GM12878 (cell line): Measurements from ENCODE around the gene MRPS22. TPM values are rescaled to one million over a fixed set of nuclear protein-coding genes. Genes with fewer than 3 reads are reported as not detected.
A peak's percentile ranks its signal among the peaks of the same experiment; 100 is the strongest.

Experiments used
- ATAC-seq: fragments of 200-7000 bp; cut with Tn5 transposase; 3 replicates; pipeline ENCODE4 v1.9.1; 2020; ENCODE audit warnings: mild to moderate bottlenecking, moderate library complexity
- BruUV-seq: library from RNA; stranded (reverse); fragments of 400-500 nt; replicated peaks from 2 replicates; lab custom pipeline; 2021; lab: Mats Ljungman, UMichigan
- CTCF ChIA-PET: fragments of 300-600 bp; sonication (Branson Sonifier 250); formaldehyde crosslinking; extraction: SDS; loops from one replicate; lab custom pipeline; 2021; ENCODE audit warnings: inconsistent platforms; lab: Yijun Ruan, JAX
- POLR2A ChIA-PET: fragments of 350-600 bp; formaldehyde crosslinking; extraction: SDS; loops from one replicate; lab custom pipeline; 2021; ENCODE audit warnings: inconsistent platforms; lab: Charles Lee
- RAD21 ChIA-PET: fragments of 300-600 bp; sonication (Branson Sonifier 250); formaldehyde crosslinking; loops from one replicate; lab custom pipeline; 2023; ENCODE audit warnings: antibody characterized with exemption; ENCODE audit not compliant: unreplicated experiment; lab: Charles Lee
- SMC1A ChIA-PET: fragments of 300-600 bp; sonication (Branson Sonifier 250); formaldehyde crosslinking; loops from one replicate; lab custom pipeline; 2023; ENCODE audit not compliant: unreplicated experiment, uncharacterized antibody; lab: Charles Lee
- DNase-seq: peaks from one replicate; pipeline ENCODE4 v3.0.0-alpha.2; 2011; ENCODE audit warnings: low read depth, low spot score
- FAIRE-seq: peaks from 3 replicates; lab custom pipeline; 2011; peaks lifted over from hg19 to GRCh38; lab: Jason Lieb, UNC
- H2AFZ ChIP-seq: 2 replicates; pipeline ENCODE4 v1.6.0; 2011; ENCODE audit warnings: low read depth, low read length, control low read depth; ENCODE audit not compliant: control insufficient read depth
- H3K27ac ChIP-seq: 2 replicates; pipeline ENCODE4 v1.5.1; 2011; ENCODE audit warnings: control low read depth; ENCODE audit not compliant: control insufficient read depth, insufficient read depth
- H3K27me3 ChIP-seq, 2 experiments: replicated peaks in 1 of 2; 2 replicates each; pipeline versions ENCODE4 v1.6.0 to v1.6.1; 2011; ENCODE audit warnings: low read length in 1 of 2; ENCODE audit not compliant: control insufficient read depth in 2 of 2, insufficient read depth in 2 of 2
- H3K36me3 ChIP-seq, 2 experiments: 2 replicates each; pipeline ENCODE4 v1.5.1; 2011; ENCODE audit warnings: low read length in 1 of 2; ENCODE audit not compliant: control insufficient read depth in 2 of 2, insufficient read depth in 2 of 2
- H3K4me1 ChIP-seq: 2 replicates; pipeline ENCODE4 v1.6.1; 2011; ENCODE audit warnings: mild to moderate bottlenecking, low read length, moderate library complexity, mixed read lengths; ENCODE audit not compliant: control insufficient read depth, insufficient read depth
- H3K4me2 ChIP-seq: 2 replicates; pipeline ENCODE4 v1.6.0; 2011; ENCODE audit warnings: control low read depth; ENCODE audit not compliant: control insufficient read depth, insufficient read depth
- H3K4me3 ChIP-seq: fragments of 200-600 bp; sonication (generic); 2 replicates; pipeline ENCODE4 v1.5.1; 2016
- H3K79me2 ChIP-seq: 2 replicates; pipeline ENCODE4 v1.6.0; 2011; ENCODE audit warnings: low read length; ENCODE audit not compliant: control insufficient read depth, insufficient read depth
- H3K9ac ChIP-seq: 2 replicates; pipeline ENCODE4 v1.8.0; 2011; ENCODE audit warnings: low read length, control low read depth, mixed read lengths; ENCODE audit not compliant: control insufficient read depth, insufficient read depth
- H3K9me3 ChIP-seq: replicated peaks from 3 replicates; pipeline ENCODE4 v1.5.1; 2011; ENCODE audit warnings: mild to moderate bottlenecking, low read length; ENCODE audit not compliant: control insufficient read depth, insufficient read depth
- H4K20me1 ChIP-seq: 2 replicates; pipeline ENCODE4 v1.6.0; 2011; ENCODE audit not compliant: control insufficient read depth, insufficient read depth
- BACH1 ChIP-seq: fragments of 450-650 bp; IDR thresholded peaks from 2 replicates; pipeline ENCODE4 v1.6.1; 2017; ENCODE audit warnings: mild to moderate bottlenecking, borderline replicate concordance
- EGR1 ChIP-seq, 2 experiments: IDR thresholded peaks; 1 replicate in 1 of 2; 2 replicates in 1 of 2; pipeline ENCODE4 v1.6.1; 2011 to 2012; ENCODE audit warnings: low read depth in 2 of 2, low read length in 2 of 2, borderline replicate concordance in 1 of 2, mild to moderate bottlenecking in 1 of 2, moderate library complexity in 1 of 2
- FOXK2 ChIP-seq: fragments of 450-650 bp; IDR thresholded peaks from 2 replicates; pipeline ENCODE4 v1.6.1; 2017; ENCODE audit warnings: mild to moderate bottlenecking, moderate library complexity
- HSF1 ChIP-seq: fragments of 150-350 bp; IDR thresholded peaks from 2 replicates; pipeline ENCODE4 v1.6.1; 2014; ENCODE audit warnings: mild to moderate bottlenecking, low read depth, low read length
- KLF5 ChIP-seq: fragments of 450-650 bp; IDR thresholded peaks from 2 replicates; pipeline ENCODE4 v1.6.1; 2014; ENCODE audit warnings: mild to moderate bottlenecking; ENCODE audit not compliant: partially characterized antibody
- MTA3 ChIP-seq: IDR thresholded peaks from 2 replicates; pipeline ENCODE4 v1.6.1; 2012; ENCODE audit warnings: low read length, inconsistent platforms, borderline replicate concordance
- MYB ChIP-seq: fragments of 150-350 bp; IDR thresholded peaks from 2 replicates; pipeline ENCODE4 v1.6.1; 2014; ENCODE audit warnings: mild to moderate bottlenecking, low read depth, low read length, borderline replicate concordance
- NR2F1 ChIP-seq: fragments of 450-650 bp; conservative IDR thresholded peaks from 2 replicates; pipeline ENCODE4 v1.6.1; 2017; ENCODE audit warnings: mild to moderate bottlenecking
- PBX3 ChIP-seq: IDR thresholded peaks from 2 replicates; pipeline ENCODE4 v1.6.1; 2011; ENCODE audit warnings: mild to moderate bottlenecking, low read depth, low read length, moderate library complexity; ENCODE audit not compliant: insufficient replicate concordance
- RBBP5 ChIP-seq: fragments of 200-600 bp; sonication (generic); conservative IDR thresholded peaks from 2 replicates; pipeline ENCODE4 v1.6.1; 2016
- RELA ChIP-seq: fragments of 450-650 bp; IDR thresholded peaks from 2 replicates; pipeline ENCODE4 v1.8.0; 2014; ENCODE audit warnings: borderline replicate concordance; ENCODE audit not compliant: partially characterized antibody
- SIX5 ChIP-seq: IDR thresholded peaks from 2 replicates; pipeline ENCODE4 v1.6.1; 2011; ENCODE audit warnings: mild to moderate bottlenecking, low read depth, low read length, moderate library complexity; ENCODE audit not compliant: severe bottlenecking
- TCF12 ChIP-seq: IDR thresholded peaks from 2 replicates; pipeline ENCODE4 v1.6.1; 2011; ENCODE audit warnings: low read depth, mild to moderate bottlenecking, low read length
- YBX1 ChIP-seq: fragments of 450-650 bp; IDR thresholded peaks from 2 replicates; pipeline ENCODE4 v1.6.1; 2016; ENCODE audit warnings: antibody characterized with exemption
- WGBS: methylation state at CpG from one replicate; pipeline ENCODE4 v1.1.6; 2016; ENCODE audit warnings: low lambda C conversion rate; ENCODE audit not compliant: insufficient replicate concordance, insufficient coverage; ENCODE audit errors: missing lambda C conversion rate; 5-methylcytosine and 5-hydroxymethylcytosine counted together
- in situ Hi-C: fragments of 300-500 bp; cut with MboI; formaldehyde crosslinking; loops from 9 replicates; pipeline ENCODE4 v1.14.3; 2018; ENCODE audit warnings: mixed read lengths
- intact Hi-C: fragments of 100-400 bp; cut with micrococcal nuclease; formaldehyde crosslinking; loops from one replicate; pipeline ENCODE4 v1.14.2; 2022; ENCODE audit not compliant: unreplicated experiment
- polyA plus RNA-seq, 11 experiments: library from polyadenylated mRNA; depleted of rRNA in 4 of 11; unstranded in 6 of 11; stranded (reverse) in 5 of 11; fragments of >200 nt; fragmentation: Nextera tagmentation in 4 of 11; fragmentation: Illumina TruSeq in 1 of 11; extraction: Ambion mirVana in 4 of 11; extraction: Trizol in 1 of 11; gene quantifications; 1 replicate in 1 of 11; 2 replicates in 10 of 11; pipeline versions ENCODE4 v1.2.1 to v1.2.3, GENCODE V29; 2011 to 2016; ENCODE audit warnings: inconsistent platforms in 2 of 11, missing spikeins in 2 of 11, low read depth in 1 of 11
- total RNA-seq, 4 experiments: library from RNA; depleted of rRNA in 3 of 4; stranded (reverse); fragments of >200 nt in 3 of 4; fragmentation: Illumina TruSeq in 1 of 4; extraction: Trizol in 1 of 4; gene quantifications; 2 replicates each; pipeline versions ENCODE4 v1.2.1 to v1.2.3, GENCODE V29; 2013 to 2021
- TF ChIP-seq, protein P1 (sequence below): IDR thresholded peaks from 2 replicates; pipeline ENCODE4 v1.6.1; 2012; ENCODE audit warnings: low read depth, low read length, improper control_type of control experiment
- TF ChIP-seq, protein P2 (sequence below), 3 experiments: IDR thresholded peaks in 2 of 3; conservative IDR thresholded peaks in 1 of 3; 2 replicates each; pipeline ENCODE4 v1.5.1; 2011; ENCODE audit warnings: low read depth in 3 of 3, low read length in 3 of 3, mild to moderate bottlenecking in 3 of 3, control low read depth in 2 of 3, moderate library complexity in 2 of 3, inconsistent platforms in 1 of 3, mixed read lengths in 1 of 3; ENCODE audit not compliant: control insufficient read depth in 2 of 3, insufficient read depth in 1 of 3; ENCODE audit errors: extremely low read depth in 1 of 3

MRPS22 gene
- total and polyA plus RNA-seq, 10 of the 15 experiments (the other 5 are each of a cell fraction or from before 2014, with no cell fraction given) = 44.3 to 146 (median 75.2) TPM

DNA sequence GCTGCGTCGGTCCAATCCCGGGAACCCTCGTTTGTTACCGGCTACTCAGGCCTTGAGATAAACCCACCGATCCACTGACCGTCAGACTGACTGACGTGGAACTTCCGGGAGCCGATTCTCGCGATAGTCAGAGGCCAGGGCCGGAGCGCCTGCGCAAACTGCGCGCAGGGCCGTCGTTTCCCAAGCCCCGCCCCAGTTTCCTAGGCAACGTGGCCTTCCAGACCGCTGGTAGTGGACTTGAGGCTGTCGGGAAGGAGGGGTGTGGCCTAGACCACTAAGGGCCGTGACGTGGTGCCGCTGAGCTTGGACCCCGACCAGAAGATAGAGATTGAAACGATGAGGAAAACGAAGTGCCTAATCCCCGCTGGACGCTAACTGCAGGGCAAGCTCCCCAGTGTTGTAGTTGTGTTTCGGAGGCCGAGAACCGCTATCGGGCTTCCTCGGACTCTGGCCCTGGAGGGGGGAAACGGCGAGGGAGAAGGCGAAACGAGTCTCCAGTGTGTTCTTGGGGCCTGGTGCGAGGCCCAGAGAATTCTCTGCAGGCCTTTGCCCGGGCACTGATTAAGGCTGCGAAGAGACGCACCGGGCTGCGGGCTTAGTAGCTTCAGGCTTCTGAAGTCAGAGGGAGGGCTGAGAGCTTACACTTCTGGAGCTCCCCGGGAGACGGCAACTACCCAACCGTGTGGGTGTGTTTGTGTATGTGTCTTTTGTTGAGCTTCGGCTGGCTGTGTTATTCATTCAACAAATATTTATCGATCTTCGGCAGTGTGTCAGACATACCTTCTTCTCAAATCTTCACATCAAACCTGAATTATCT lies 45.9 kb downstream of the MRPS22 start, which contains the start of gene COPB2:
TSS of gene COPB2 (minus strand) at position 96 of the 817 bp plus-strand sequence. CDS start 97 bp downstream, outside the sequence.
- POLR2A ChIA-PET = interaction anchor here (0.5 to 1.4 kb wide), 3 partner anchors 10 to 1839 kb away, joined by 3 to 6 read pairs (median 4); no protein-coding TSS in a partner anchor
- 1% methylated on average over 52 of the region's 52 CpGs for WGBS
- TF ChIP-seq MTA3 = no peak
- TF ChIP-seq, protein P1, sequence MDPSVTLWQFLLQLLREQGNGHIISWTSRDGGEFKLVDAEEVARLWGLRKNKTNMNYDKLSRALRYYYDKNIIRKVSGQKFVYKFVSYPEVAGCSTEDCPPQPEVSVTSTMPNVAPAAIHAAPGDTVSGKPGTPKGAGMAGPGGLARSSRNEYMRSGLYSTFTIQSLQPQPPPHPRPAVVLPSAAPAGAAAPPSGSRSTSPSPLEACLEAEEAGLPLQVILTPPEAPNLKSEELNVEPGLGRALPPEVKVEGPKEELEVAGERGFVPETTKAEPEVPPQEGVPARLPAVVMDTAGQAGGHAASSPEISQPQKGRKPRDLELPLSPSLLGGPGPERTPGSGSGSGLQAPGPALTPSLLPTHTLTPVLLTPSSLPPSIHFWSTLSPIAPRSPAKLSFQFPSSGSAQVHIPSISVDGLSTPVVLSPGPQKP = peak; percentile 91
- TF ChIP-seq NR2F1 = no peak
- TF ChIP-seq PBX3 = peak; percentile 76
- no peak for TF ChIP-seq RBBP5
- TF ChIP-seq EGR1 (IDR thresholded peaks at IDR 0.05; ENCODE audit: borderline replicate concordance in 1 of 2, low read depth in 2 of 2, low read length in 2 of 2) = no peak
- TF ChIP-seq FOXK2 = no peak
- TF ChIP-seq MYB = 0 out of 2 replicates have a peak, but pooled peaks have one; percentile 18
- no peak for TF ChIP-seq TCF12
- TF ChIP-seq YBX1 = no peak
- TF ChIP-seq HSF1 = no peak
- TF ChIP-seq, protein P2, sequence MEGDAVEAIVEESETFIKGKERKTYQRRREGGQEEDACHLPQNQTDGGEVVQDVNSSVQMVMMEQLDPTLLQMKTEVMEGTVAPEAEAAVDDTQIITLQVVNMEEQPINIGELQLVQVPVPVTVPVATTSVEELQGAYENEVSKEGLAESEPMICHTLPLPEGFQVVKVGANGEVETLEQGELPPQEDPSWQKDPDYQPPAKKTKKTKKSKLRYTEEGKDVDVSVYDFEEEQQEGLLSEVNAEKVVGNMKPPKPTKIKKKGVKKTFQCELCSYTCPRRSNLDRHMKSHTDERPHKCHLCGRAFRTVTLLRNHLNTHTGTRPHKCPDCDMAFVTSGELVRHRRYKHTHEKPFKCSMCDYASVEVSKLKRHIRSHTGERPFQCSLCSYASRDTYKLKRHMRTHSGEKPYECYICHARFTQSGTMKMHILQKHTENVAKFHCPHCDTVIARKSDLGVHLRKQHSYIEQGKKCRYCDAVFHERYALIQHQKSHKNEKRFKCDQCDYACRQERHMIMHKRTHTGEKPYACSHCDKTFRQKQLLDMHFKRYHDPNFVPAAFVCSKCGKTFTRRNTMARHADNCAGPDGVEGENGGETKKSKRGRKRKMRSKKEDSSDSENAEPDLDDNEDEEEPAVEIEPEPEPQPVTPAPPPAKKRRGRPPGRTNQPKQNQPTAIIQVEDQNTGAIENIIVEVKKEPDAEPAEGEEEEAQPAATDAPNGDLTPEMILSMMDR (IDR thresholded peaks at IDR 0.05 in 2 of 3, conservative IDR thresholded peaks at IDR 0.05 in 1 of 3; ENCODE audit: control insufficient read depth in 2 of 3, extremely low read depth in 1 of 3, insufficient read depth in 1 of 3, low read depth in 3 of 3, low read length in 3 of 3) = no peak
- peak; percentile 7 for TF ChIP-seq RELA
- TF ChIP-seq KLF5 = no peak
- TF ChIP-seq BACH1 = 0 out of 2 replicates have a peak, but pooled peaks have one; percentile 15
- TF ChIP-seq SIX5 = no peak

More for the DNA sequence above, 45.9 kb downstream of the MRPS22 start, which contains the start of gene COPB2:
- H3K9me3 ChIP-seq = no peaks in the 10 kb centered on the region
- BruUV-seq = TSS peak; percentile 95
- peak within 1 kb of the TSS; percentile 94 for H3K4me3 ChIP-seq
- intact Hi-C loops = loop anchor here (5.0 kb wide), 1 partner anchor 37 kb away; no protein-coding TSS in a partner anchor
- ChIA-PET CTCF (interaction anchor here (1.0 kb wide), 1 partner anchor 36 kb away, joined by 4 read pairs; no protein-coding TSS in a partner anchor), SMC1A (interaction anchor here (1.2 to 1.5 kb wide), 3 partner anchors 10 to 16 kb away, joined by 3 to 10 read pairs (median 3); no protein-coding TSS in a partner anchor), RAD21 (interaction anchor here (1.0 kb wide), 1 partner anchor 10 kb away, joined by 3 read pairs; no protein-coding TSS in a partner anchor)
- in situ Hi-C loops = no loop called here
- no peaks in the 10 kb centered on the region for H4K20me1 ChIP-seq
- no peaks in the 10 kb centered on the region for H3K36me3 ChIP-seq
- peaks cover 4% of the 10 kb centered on the region; the same call in 1 of the 2 replicates for H3K4me1 ChIP-seq
- peak; percentile 98 for FAIRE-seq
- H3K27ac ChIP-seq = peak within 1 kb of the TSS; percentile 89
- peak within 1 kb of the TSS; percentile 94 for H3K9ac ChIP-seq
- H3K79me2 ChIP-seq = peaks cover 52% of the 10 kb centered on the region
- peak within 1 kb of the TSS; percentile 86 for H2AFZ ChIP-seq
- peak; percentile 93 for DNase-seq
- peak; percentile 97 for ATAC-seq
- peak within 1 kb of the TSS; percentile 87 for H3K4me2 ChIP-seq
- no peaks in the 10 kb centered on the region for H3K27me3 ChIP-seq
